ENCODE measurements around the gene SLC25A1.

The SLC25A1 gene

DNA sequence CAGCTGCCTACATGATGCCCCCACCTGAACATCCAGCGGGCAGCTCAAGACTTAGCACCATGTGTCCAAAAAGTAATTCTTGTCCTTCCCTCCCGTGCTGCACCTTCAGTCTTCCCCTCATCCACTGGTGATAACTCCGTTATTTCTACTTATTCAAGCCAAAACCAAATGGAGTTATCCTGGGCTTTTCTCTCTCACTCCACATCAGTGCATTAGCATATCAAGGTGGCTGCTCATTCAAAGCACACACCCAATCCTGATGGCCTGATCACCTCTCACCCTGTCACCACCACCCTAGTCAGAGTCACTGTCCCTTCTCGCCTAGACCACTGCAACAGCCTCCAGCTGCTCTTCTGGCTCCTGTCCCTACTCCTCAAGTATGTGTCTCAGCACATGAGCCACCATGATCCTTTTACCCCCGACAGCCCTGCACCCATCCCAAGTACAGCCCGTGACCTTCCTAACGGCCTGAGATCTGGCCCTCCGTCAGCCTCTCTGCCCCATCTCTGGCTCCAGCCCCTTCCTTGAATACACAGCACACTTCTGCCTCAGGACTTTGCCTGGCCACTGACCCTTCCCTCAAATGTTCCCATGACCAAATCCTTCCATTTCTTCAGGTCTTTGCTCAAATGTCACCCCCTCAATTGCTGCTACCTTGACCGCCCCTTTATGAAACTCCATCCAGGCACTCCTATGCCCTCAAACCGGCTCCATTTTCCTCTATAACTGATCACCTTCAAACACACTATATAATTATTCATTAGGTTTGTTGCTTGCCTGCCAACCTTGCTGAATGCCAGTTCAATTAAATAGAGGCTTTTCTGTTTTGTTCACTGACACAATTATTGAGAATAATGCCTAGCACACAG is 19.7 kb upstream of the SLC25A1 start:
- H3K4me3 ChIP-seq (ENCODE audit: low read length): no peak overlapping the region
- TF ChIP-seq ZNF274 (IDR thresholded peaks at IDR 0.05; ENCODE audit: low read depth, low read length): no peak

DNA sequence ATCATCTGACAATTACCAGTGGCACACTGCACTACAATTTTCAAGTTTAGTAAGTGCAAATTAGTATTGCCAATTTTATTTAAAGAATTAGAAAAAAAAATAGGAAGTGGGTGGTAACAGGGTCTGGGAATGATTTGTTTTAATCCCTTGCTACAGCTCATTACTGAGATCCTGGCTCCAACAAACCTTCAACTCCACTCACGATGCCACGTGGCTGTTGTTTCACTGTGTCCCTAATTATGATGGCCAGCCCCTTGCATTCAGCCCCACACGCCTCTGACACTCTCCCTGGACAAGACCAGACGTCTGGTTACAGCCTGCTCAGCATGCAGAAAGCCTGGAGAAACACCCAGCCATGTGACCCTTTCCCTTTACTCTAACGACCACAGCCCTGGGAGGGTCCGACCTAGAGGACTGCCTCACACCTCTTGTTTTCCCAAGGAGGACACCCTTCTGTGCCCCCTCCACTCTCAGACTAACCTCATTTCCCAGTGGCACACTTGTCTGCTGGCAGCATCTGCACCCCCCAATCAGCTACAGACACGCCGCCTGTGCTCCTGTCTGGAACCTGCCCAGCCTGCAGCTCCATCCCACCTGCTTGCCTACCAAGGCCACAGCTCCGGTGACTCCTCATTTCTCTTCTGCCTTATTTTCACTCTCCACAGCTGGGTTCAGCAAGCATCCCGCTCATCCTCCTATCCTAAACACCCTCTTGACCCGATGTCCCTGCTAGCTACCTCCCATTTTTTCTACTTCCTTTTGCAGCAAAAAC is 18.5 kb upstream of the SLC25A1 start:
- TF ChIP-seq ZNF274 (IDR thresholded peaks at IDR 0.05; ENCODE audit: low read depth, low read length): no peak
- H3K4me3 ChIP-seq (ENCODE audit: low read length): no peak overlapping the region

DNA sequence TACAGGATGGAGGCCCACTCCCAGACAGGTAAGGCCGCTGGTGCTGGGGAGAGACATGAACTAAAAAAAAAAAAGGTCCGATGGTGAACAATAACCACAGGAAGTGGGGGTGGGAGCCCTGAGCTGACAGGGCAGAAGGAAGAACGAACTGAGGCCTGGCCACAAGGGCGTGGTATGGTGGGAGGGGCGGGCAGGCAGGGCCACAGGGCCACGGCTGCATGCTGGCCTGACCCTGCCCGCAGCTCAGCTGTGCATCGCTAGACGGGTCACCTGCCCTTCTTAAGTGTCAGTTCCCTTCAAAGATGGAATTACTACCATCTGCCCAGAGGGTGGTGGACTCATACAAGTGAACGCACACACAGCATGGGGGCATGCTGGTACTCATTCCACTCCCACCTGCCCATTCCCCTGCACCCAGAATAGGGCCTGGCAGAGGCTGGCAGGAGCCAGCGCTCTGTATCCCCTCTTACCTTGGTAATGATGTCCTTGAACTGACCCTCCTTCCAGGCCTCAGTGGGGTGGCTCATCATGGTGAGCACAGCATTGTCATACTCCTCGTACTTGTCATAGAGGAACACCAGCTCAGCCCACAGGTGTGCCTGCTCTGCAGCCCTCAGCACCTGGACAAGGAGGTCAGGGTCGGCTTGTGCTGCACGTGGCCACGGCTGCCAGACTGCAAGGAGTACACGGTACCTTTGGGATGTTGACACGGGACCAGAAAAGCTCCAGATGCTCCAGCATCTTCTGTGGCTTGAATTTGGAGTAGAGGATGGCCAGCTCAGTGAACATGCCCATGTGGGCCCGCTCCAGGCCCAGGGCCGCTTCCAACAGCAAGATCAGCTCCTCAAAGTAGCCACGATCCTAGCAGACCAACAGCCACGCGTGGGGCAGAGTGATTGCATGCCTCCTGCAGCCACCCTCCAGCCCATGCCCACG is 17.5 kb upstream of the SLC25A1 start:
- TF ChIP-seq ZNF274 (IDR thresholded peaks at IDR 0.05; ENCODE audit: low read depth, low read length): no peak
- H3K4me3 ChIP-seq (ENCODE audit: low read length): no peak overlapping the region

DNA sequence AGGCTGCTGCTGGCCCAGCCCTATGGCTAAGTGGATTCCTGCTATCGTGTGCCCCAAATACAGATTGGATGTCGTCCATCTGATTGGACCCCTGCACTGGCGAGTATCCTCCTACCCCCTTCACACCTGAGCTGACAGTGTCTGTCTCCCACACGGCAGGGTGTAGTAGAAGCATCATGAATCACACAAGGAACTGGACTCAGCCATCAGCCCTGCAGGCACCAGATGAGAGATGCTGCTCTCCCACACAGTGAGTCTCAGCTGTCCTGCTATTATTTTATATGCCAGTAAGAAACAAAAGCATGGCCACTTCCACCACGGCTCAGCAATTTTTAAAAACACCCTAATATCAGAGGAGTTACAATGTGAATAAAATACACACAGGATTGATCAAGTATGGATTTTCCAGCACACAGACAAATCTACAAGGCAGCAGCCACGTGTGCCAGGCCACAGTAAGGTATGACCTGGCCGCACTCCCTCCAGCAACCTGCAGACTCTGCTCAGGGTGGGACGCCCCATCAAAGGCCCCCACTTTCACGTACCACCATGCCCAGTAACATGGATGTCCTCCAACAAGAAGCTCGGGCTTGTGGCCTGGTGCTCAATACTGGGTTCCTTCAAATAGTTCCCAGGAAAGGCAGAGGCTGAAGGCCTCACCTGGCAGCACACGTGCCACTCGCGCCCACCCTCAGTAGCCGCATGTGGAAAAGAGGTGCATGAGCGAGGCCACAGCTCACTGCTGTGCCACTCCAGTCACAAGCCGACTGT is 16.4 kb upstream of the SLC25A1 start:
- no peak overlapping the region for H3K4me3 ChIP-seq (ENCODE audit: low read length)
- no peak for TF ChIP-seq ZNF274 (IDR thresholded peaks at IDR 0.05; ENCODE audit: low read depth, low read length)

DNA sequence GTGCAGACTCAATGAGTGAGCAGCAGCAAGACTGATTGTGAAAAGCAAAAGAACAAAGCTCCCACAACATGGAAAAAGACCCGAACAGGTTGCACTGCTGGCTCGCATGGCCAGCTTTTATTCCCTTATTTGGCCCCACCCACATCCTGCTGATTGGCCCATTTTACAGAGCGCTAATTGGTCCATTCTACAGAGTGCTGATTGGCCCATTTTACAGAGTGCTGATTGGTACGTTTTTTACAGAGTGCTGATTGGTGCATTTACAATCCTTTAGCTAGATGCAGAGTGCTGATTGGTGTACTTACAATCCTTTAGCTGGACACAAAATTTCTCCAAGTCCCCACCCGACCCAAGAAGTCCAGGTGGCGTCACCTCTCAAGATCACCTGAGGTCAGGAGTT is 15.3 kb upstream of the SLC25A1 start:
- no peak for TF ChIP-seq ZNF274 (IDR thresholded peaks at IDR 0.05; ENCODE audit: low read depth, low read length)
- H3K4me3 ChIP-seq (ENCODE audit: low read length): no peak overlapping the region

DNA sequence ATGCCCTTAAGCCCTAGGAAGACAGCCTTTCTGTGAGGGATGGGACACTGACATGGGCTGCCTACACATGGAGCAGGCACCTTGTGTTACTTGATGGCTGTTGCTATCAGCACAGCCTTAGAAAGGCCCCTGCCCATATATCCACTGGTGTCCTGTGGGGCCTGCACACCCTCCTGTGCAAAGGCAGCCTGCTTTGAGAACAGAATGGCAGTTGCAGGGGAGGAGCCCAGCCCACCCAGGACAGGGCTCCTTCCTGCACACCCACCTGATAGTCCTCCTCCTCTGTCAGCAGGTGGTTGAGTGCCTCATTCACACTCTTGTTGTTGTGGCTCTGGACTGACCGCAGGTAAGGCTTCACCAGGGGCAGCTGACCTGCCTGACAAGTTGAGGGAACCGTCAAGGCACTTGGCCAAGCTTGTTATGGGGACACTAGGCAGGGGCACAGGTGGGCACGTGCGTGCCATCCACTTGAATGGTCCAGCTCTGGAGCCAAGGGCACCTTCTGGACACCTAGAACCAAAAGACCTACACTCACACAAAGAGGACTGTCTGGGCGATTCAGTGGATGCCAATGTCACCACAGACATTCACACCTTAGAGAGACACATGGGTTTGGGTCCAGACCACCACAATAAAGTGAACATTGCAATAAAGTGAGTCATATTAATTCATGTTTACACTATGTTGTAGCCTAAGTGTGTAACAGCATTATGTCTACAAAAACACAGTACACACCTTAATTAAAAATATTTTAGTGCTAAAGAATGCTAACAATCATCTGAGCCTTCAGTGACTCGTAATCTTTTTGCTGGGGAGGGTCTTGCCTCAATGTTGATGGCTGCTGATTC is 9.4 kb upstream of the SLC25A1 start:
- no peak overlapping the region for H3K4me3 ChIP-seq (ENCODE audit: low read length)

DNA sequence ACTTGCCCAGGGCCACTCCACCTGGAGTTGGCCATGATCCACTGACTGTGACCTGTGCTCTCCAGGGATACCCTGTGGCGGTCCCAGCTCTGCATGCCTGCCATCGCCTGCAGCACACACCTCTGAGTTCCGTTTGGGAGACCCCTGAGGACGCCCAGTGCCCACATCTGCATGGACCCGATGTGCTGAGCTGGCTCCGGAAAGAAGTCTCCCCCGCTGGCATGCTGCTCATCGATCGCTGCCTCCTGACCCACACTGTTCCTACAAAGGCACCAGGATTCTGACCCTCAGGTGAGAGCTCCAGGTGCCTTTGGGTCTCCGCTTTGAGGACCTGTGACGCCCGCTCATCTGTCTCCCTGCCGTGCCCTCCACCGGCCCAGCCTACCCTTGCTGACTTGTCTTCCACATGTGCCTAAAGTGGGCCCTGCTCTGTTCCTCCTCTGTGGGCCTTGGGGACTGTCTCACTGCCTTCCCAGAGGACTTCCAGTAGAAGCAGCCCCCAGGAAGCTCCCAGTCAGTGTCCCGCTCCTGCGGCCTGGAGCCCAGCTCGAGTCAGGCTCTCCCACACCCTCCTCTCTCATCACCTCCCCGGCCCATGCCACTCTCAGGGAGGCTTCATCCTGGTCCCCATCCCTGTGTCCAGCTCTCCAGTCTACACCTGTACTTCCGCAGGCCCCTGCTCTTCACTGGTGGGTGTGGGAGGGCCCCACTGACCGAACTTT is 5.9 kb upstream of the SLC25A1 start:
- no peak overlapping the region for H3K4me3 ChIP-seq (ENCODE audit: low read length)
- TF ChIP-seq ZNF274 (IDR thresholded peaks at IDR 0.05; ENCODE audit: low read depth, low read length): no peak

More for the DNA sequence above, 9.4 kb upstream of the SLC25A1 start:
- TF ChIP-seq ZNF274 (IDR thresholded peaks at IDR 0.05; ENCODE audit: low read depth, low read length): no peak

DNA sequence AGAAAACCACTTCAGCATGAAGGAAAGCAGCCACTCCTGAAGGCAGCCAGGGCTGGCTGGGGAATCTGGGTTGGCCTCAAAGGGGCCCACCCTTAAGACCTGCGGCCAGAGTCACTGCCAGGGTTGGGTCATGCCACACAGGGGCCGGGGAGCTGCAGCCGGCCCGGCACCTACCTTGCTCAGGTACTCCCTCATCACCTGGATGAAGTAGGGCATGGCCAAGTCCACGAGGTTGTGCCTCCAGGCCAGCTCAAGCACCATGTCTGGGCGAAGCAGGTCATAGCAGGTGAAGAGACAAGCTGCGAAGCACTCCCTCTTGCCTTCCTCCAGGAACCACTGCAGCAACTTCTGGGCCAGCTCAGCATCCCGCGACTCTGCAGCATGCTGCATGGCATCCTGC is 4.7 kb upstream of the SLC25A1 start:
- H3K4me3 ChIP-seq (ENCODE audit: low read length): no peak overlapping the region
- no peak for TF ChIP-seq ZNF274 (IDR thresholded peaks at IDR 0.05; ENCODE audit: low read depth, low read length)

DNA sequence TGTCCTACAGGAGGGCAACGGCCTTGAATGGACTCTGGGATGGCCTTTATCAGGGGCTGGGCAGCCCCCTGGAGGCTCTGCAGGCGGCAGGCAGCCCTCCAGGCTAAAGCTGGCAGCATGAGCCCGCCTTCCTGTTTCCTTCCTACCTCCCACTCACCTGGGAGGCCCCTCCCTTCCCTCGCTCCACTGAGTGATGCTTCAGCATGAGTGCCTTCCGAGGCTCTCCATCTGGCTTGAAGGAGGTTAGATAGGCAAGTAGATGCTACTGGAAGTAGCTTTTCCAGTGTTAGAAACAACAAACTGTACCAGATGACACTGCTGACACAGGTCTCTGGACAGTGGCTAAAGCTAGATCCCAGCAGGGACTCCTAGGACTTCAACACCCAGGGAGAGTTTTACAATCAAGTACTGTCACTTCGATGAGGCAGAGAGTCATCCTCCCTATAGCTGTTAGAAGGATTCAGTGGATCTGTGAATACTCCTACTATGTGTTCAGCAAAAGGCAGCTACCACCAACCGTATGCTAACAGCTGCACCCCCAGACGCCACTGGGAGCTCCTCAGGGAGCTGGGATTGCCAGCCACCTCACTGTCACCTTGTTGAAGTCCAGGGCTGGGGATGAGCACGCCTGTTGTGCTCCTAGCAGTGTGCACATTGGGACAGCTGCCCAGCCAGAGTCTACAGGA is 4.1 kb upstream of the SLC25A1 start:
- H3K4me3 ChIP-seq (ENCODE audit: low read length): no peak overlapping the region
- no peak for TF ChIP-seq ZNF274 (IDR thresholded peaks at IDR 0.05; ENCODE audit: low read depth, low read length)

DNA sequence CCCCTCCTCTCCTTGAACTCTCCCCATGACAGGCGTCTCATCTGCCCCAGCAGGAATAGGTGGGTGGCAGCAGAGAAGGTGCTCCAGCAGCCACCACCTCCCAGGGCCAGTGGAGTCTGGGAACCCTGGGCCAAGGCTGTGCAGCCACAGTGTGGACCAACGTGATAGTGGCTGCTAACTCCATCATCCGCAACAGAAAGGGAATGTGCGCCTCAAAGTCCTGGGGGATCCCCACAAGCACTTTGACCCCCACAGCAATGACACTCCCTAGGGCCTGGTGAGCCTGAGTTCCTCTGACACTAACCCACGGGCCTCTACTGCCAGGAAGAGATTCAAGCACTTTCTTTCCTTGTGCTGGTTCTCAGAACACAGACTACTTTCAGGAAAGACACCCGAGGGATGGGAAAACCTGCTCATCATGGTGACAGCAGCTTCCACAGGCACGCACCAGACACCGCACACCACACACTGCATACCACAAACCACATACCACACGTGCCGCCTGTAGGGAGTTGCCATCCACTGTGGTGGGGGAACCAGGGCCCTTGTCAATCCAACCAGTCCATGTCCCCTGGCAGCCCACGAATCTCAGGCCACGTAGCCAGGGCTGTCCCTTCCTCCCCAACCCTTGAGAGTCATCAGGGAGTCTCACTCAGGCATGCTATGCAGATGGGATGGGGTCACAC is 3.4 kb upstream of the SLC25A1 start:
- no peak overlapping the region for H3K4me3 ChIP-seq (ENCODE audit: low read length)
- TF ChIP-seq ZNF274 (IDR thresholded peaks at IDR 0.05; ENCODE audit: low read depth, low read length): no peak
